GM18861 (cell line): ENCODE data around the gene ZNF79.
"Not testable (repeated sequence)": the region's sequence is repeated elsewhere in the genome, so short reads cannot be mapped to it uniquely, and the experiment has no call there.

Experiments used
- ATAC-seq: cut with Tn5 transposase; IDR thresholded peaks from one replicate; pipeline ENCODE4 v1.9.1; 2021; ENCODE audit not compliant: unreplicated experiment

ZNF79 gene

GRCh38 chr9:127452691-127453090 lies 28.5 kb downstream of the ZNF79 start:
- ATAC-seq: no peak

- ATAC-seq: no peak
These were observed 31.3 kb downstream of the ZNF79 start for GRCh38 chr9:127455324-127455992.

GRCh38 chr9:127457191-127457878 lies 33.2 kb downstream of the ZNF79 start:
- no peak for ATAC-seq

GRCh38 chr9:127458921-127459320 lies 34.7 kb downstream of the ZNF79 start:
- no peak for ATAC-seq

GRCh38 chr9:127463382-127463781 lies 39.2 kb downstream of the ZNF79 start:
- ATAC-seq: no peak

GRCh38 chr9:127463911-127464310 lies 39.7 kb downstream of the ZNF79 start:
- ATAC-seq: no peak

- ATAC-seq: not testable (repeated sequence)
These were observed 42.3 kb downstream of the ZNF79 start for GRCh38 chr9:127466407-127466917.

GRCh38 chr9:127467621-127468020 lies 43.4 kb downstream of the ZNF79 start:
- no peak for ATAC-seq

GRCh38 chr9:127470662-127471061 lies 46.5 kb downstream of the ZNF79 start:
- no peak for ATAC-seq

- no peak for ATAC-seq
These were observed 49.3 kb downstream of the ZNF79 start for GRCh38 chr9:127473501-127473900.

- ATAC-seq: no peak
These were observed 49.8 kb downstream of the ZNF79 start for GRCh38 chr9:127473932-127474331.

GRCh38 chr9:127474592-127474991 lies 50.4 kb downstream of the ZNF79 start:
- no peak for ATAC-seq

- no peak for ATAC-seq
These were observed 55.4 kb downstream of the ZNF79 start for GRCh38 chr9:127479507-127480081.

- ATAC-seq: no peak
These were observed 58.5 kb downstream of the ZNF79 start for GRCh38 chr9:127482662-127483061.

GRCh38 chr9:127485995-127486394 lies 61.8 kb downstream of the ZNF79 start:
- no peak for ATAC-seq

- no peak for ATAC-seq
These were observed 64.8 kb downstream of the ZNF79 start for GRCh38 chr9:127488946-127489345.

- ATAC-seq: no peak
These were observed 65.4 kb downstream of the ZNF79 start for GRCh38 chr9:127489471-127490115.

GRCh38 chr9:127490535-127491230 lies 66.5 kb downstream of the ZNF79 start:
- ATAC-seq: no peak

- ATAC-seq: no peak
These were observed 67.3 kb downstream of the ZNF79 start for GRCh38 chr9:127491516-127491915.

- ATAC-seq: no peak
These were observed 68.4 kb downstream of the ZNF79 start for GRCh38 chr9:127492616-127493015.
